ENCODE data around the gene NIPAL4. TPM values are rescaled to one million over a fixed set of nuclear protein-coding genes. Genes with fewer than 3 reads are reported as not detected.

NIPAL4 gene
- total RNA-seq, 1 donor from 2014 or later, result 5.3 TPM

GRCh38 chr5:157443041-157443549 lies 16.9 kb upstream of the NIPAL4 start:
- no peak for FAIRE-seq
- no peaks in the 10 kb centered on the region for H3K27me3 ChIP-seq (ENCODE audit: control insufficient read depth, insufficient read depth, low read length)
- DNase-seq (ENCODE audit: low read depth), result no peak
- TF ChIP-seq CTCF (IDR thresholded peaks at IDR 0.05; ENCODE audit: insufficient read depth, low read length, severe bottlenecking), result no peak
- no peaks in the 10 kb centered on the region for H3K36me3 ChIP-seq (ENCODE audit: control insufficient read depth, insufficient read depth, low read length)
- no peak overlapping the region for H3K4me3 ChIP-seq (ENCODE audit: low read depth, low read length)

- no peak for DNase-seq (ENCODE audit: low read depth)
Measured at GRCh38 chr5:157444224-157444623, 15.8 kb upstream of the NIPAL4 start.

GRCh38 chr5:157445745-157446411 lies 14.1 kb upstream of the NIPAL4 start:
- no peak for FAIRE-seq
- TF ChIP-seq CTCF (IDR thresholded peaks at IDR 0.05; ENCODE audit: insufficient read depth, low read length, severe bottlenecking), result no peak
- no peak for DNase-seq (ENCODE audit: low read depth)
- no peaks in the 10 kb centered on the region for H3K36me3 ChIP-seq (ENCODE audit: control insufficient read depth, insufficient read depth, low read length)
- H3K4me3 ChIP-seq (ENCODE audit: low read depth, low read length), result no peak overlapping the region
- H3K27me3 ChIP-seq (ENCODE audit: control insufficient read depth, insufficient read depth, low read length), result no peaks in the 10 kb centered on the region

More at GRCh38 chr5:157444224-157444623, 15.8 kb upstream of the NIPAL4 start:
- Histone ChIP-seq H3K27me3 (ENCODE audit: control insufficient read depth, insufficient read depth, low read length) (no peaks in the 10 kb centered on the region), H3K36me3 (ENCODE audit: control insufficient read depth, insufficient read depth, low read length) (no peaks in the 10 kb centered on the region), H3K4me3 (ENCODE audit: low read depth, low read length) (no peak overlapping the region)
- no peak for FAIRE-seq
- TF ChIP-seq CTCF (IDR thresholded peaks at IDR 0.05; ENCODE audit: insufficient read depth, low read length, severe bottlenecking), result no peak

GRCh38 chr5:157446412-157446935 lies 13.5 kb upstream of the NIPAL4 start:
- FAIRE-seq, result no peak
- Histone ChIP-seq H3K36me3 (ENCODE audit: control insufficient read depth, insufficient read depth, low read length) (no peaks in the 10 kb centered on the region), H3K27me3 (ENCODE audit: control insufficient read depth, insufficient read depth, low read length) (no peaks in the 10 kb centered on the region), H3K4me3 (ENCODE audit: low read depth, low read length) (no peak overlapping the region)
- TF ChIP-seq CTCF (IDR thresholded peaks at IDR 0.05; ENCODE audit: insufficient read depth, low read length, severe bottlenecking), result no peak
- DNase-seq (ENCODE audit: low read depth), result no peak

- no peak overlapping the region for H3K4me3 ChIP-seq (ENCODE audit: low read depth, low read length)
- no peak for TF ChIP-seq CTCF (IDR thresholded peaks at IDR 0.05; ENCODE audit: insufficient read depth, low read length, severe bottlenecking)
- no peaks in the 10 kb centered on the region for H3K36me3 ChIP-seq (ENCODE audit: control insufficient read depth, insufficient read depth, low read length)
- DNase-seq (ENCODE audit: low read depth) (no peak), FAIRE-seq (no peak)
- no peaks in the 10 kb centered on the region for H3K27me3 ChIP-seq (ENCODE audit: control insufficient read depth, insufficient read depth, low read length)
Measured at GRCh38 chr5:157447201-157447637, 12.8 kb upstream of the NIPAL4 start.
